Dermis blood vessel endothelial cell (primary cell): ENCODE data around the gene ZNF675. TPM values are rescaled to one million over a fixed set of nuclear protein-coding genes. Genes with fewer than 3 reads are reported as not detected.
"Not testable (repeated sequence)": the region's sequence is repeated elsewhere in the genome, so short reads cannot be mapped to it uniquely, and the experiment has no call there.

Experiments
- DNase-seq: peaks from one replicate; pipeline ENCODE4 v3.0.0; 2010
- total RNA-seq: library from RNA; depleted of rRNA; stranded (reverse); fragments of >200 nt; gene quantifications from 2 replicates; pipeline ENCODE4 v1.2.3, GENCODE V29; 2014

The ZNF675 gene
- 13.3 and 14.0 TPM in 2 replicates for total RNA-seq

DNA sequence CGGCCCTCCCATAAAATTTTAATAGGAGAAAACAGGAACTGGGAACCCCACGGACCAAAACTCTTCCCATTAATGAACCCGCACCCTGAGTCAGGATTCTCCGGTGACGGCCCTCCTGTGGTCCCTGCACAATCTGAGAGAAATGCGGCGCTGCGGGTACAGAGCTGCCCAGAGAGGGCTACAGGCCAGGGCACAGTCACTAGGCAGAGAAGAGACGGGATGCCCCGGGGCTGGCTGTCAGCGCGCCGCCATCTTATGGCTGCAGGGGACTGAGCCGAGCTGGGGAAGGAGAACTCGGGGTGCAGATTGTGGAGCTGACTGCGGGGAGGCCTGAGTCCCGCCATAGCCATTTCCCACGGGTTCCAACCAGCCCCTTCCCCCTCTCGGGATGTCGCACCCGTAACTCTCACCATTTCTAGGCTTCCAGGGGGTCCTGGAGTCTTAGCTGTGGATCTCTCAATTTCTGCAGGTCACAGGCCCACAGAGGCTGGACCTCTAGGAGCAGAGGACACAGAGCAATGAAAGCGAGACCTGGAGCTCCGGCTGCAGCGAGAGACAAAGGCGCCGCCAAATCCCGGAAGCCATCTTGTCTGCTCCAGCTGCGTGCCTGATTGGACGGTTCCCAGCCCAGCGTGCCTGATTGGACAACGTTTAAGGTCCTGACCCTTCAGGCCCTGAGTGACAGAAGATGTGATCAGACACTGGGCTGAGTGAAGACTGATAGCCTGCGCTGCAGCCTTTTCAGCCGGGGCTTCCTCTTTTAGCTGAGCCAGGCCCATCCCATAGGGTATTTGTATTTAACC is at the start of gene ZNF675:
Gene ZNF675, minus strand, starts transcription at position 592 of the 803 bp plus-strand sequence. Its CDS starts 179 bp downstream, at position 413.
- peak; percentile 96 for DNase-seq

DNA sequence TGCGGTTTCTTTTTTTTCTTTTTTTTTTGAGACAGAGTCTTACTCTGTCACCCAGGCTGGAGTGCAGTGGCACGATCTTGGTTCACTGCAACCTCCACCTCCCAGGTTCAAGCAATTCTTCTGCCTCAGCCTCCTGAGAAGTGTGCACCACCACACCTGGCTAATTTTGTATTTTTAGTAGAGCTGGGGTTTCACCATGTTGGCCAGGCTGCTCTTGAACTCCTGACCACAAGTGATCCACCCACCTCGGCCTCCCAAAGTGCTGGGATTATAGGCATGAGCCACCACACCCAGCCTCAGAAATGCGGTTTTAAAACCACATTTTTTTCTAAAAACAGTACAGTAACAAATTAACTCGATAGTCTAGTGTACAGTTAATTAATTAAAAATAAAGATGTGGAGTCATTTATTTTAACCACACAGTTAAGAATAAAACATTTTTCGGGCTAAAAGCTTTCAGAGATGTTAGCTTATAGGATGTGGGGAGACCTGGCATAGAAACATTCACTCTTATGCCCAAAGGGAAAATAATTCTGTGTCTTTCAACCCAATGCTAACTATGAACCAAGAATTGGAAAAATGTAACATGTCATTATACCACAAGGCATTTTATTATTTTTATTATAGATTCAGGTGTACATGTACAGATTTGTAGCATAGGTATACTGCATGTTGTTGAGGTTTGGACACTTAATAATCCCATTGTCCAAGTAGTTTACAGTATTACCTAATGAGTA is 43.9 kb upstream of the ZNF675 start:
- not testable (repeated sequence) for DNase-seq

DNA sequence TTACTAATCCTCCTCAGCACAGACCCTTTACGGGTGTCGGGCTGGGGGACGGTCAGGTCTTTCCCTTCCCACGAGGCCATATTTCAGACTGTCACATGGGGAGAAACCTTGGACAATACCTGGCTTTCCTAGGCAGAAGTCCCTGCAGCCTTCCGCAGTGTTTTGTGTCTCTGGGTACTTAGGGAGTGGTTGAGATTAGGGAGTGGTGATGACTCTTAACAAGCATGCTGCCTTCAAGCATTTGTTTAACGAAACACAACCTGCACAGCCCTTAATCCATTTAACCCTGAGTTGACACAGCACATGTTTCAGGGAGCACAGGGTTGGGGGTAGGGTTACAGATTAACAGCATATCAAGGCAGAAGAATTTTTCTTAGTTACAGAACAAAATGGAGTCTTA is 37.1 kb upstream of the ZNF675 start:
- not testable (repeated sequence) for DNase-seq

DNA sequence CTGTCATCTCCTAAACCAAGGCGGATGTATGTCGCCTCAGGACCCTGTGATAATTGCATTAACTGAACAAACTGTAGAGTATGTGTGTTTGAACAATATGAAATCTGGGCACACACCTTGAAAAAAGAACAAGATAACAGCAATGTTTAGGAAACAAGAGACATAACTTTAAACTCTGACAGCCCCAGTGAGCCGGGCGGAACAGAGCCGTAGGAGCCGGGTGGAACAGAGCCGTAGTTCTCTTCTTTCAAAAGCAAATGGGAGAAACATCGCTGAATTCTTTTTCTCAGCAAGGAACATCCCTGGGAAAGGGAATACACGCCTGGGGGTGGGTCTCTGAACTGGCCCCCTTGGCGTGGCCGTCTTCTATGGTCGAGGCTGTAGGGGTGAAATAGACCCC is 31.8 kb upstream of the ZNF675 start:
- DNase-seq = no peak

DNA sequence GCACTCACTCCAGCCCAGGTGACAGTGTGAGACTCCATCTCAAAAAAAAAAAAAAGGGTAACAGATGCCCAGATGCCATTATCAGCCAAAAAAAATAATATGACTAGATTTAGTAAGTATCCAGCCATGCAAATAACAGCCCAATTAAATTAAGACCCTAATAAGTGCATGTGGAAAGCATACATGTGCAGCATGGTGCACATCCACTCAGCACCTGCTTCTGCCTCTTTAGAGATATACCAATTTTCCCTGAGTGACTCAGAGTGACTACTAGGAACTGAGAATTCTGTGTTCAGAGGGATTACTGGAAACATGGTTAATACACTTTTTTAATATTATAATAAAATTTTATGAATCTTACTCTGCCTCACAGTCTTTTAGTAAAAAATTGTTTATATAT is 29.8 kb upstream of the ZNF675 start:
- DNase-seq = no peak

DNA sequence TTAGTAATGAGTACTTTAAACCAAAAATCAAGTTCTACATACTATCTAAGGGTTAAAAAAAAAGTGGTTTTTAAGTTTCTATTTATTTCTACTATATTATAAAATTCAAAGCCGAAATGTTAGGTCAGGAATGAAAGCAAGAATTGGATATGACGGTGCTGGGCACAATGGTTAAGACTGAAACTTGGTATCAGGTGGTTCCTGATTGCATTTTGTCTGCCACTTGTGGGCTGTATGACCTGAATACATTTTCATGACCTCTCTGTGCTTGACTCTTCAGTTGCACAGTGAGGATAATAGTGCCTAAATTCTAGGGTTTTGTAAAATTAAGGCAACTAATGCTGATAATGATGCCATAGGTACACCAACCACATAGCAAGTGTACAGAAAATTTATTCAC is 22.3 kb upstream of the ZNF675 start:
- no peak for DNase-seq

DNA sequence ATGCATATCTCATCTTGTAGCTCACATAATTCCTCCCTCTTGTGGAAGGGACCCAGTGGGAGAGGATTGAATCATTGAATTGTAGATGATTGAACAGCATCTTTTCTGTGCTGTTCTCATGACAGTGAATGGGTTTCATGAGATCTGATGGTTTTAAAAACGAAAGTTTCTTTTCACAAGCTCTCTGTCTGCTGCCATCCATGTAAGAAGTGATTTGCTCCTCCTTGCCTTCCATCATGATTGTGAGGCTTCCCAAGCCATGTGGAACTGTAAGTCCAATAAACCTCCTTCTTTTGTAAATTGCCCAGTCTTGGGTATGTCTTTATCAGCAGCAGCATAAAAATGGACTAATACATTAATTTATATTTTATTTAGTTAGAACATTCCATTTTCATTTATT is 19.6 kb upstream of the ZNF675 start:
- no peak for DNase-seq

DNA sequence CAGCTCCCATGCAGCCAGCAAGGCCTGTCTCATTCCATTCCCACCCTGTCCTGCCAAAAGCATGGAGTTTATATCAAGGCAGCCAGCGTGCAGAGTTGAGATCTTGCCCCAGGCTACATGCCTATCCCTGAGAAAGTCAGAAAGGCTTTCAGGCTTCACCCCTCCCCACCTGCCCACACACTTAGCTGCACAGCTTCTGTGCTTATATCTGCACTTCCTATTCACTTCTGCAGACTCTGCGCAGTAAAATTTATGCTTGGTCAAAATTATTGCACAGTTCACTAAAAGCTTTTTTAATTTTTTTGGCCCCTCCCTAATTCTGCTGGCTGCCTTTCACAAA is 12.5 kb upstream of the ZNF675 start:
- DNase-seq = no peak

DNA sequence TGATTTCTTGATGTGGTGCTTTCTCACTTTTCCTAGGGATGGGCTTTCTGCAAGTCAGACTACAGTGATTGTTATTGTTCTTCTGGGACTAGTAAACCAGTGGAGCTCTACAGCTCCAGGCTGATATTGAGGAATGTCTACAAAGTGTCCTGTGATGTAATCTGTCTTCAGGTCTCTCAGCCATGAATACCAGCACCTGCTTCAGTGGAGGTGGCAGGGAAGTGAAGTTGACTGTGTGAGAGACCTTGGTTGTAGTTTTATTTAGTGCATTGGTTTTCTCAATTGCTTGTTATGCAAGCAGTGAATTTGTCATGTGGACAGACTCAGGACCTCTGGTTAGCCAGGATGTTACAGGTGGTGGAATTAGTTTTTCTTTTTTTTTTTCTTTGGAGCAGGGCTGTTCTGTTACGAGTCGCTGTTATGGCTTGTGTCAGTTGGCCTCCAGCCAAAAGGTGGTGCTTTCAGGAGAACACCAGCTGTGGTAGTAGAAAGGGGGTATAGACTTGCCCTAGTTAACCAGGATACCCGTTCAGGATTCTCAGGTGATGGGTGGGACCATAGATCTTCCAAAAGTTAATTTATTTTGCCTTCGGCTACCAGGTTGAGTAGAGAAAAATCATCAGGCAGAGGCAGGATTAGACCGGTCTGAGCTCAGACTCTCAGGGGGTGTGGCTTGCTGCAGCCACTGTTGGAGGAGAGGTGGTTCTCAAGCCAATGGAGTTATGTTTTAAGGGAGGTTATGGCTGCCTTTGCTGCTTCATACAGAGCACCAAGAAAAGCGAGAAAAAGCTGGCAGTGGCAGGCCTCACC is 11.9 kb upstream of the ZNF675 start:
- no peak for DNase-seq

DNA sequence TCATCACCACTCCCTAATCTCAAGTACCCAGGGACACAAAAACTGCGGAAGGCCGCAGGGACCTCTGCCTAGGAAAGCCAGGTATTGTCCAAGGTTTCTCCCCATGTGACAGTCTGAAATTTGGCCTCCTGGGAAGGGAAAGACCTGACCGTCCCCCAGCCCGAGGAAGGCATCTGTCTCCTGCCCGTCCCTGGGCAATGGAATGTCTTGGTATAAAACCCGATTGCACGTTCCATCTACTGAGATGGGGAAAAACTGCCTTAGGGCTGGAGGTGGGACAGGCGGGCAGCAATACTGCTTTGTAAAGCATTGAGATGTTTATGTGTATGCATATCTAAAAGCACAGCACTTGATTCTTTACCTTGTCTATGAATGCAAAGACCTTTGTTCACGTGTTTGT is 5.9 kb upstream of the ZNF675 start:
- not testable (repeated sequence) for DNase-seq

DNA sequence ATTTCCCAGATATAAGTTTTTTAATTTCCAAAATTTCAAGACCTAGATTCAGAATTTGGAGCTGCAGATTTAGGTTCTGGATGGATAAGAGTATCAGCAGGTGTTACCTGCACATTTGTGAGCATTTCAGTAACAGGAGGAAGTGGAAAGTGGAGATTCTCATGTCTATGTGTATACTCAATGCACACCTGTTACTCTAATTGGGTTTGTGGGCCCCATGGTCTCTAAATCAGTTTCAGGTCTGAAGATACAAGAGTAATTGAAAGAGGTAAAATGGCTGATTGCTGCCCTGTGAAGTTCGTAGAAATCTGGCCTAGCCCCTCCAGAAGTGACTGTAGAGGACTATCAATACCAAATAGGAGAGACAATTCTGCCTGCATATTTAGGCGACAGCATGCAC is 13.9 kb downstream of the ZNF675 start:
- DNase-seq = no peak

DNA sequence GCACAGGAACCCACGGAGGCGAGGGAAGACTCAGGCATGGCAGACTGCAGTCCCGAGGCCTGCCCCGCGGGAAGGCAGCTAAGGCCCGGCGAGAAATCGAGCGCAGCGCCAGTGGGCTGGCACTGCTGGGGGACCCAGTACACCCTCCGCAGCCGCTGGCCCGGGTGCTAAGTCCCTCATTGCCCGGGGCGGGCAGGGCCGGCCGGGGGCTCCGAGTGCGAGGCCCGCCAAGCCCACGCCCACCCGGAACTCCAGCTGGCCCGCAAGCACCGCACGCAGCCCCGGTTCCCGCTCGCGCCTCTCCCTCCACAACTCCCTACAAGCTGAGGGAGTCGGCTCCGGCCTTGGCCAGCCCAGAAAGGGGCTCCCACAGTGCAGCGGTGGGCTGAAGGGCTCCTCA is 18.4 kb downstream of the ZNF675 start:
- DNase-seq = not testable (repeated sequence)

DNA sequence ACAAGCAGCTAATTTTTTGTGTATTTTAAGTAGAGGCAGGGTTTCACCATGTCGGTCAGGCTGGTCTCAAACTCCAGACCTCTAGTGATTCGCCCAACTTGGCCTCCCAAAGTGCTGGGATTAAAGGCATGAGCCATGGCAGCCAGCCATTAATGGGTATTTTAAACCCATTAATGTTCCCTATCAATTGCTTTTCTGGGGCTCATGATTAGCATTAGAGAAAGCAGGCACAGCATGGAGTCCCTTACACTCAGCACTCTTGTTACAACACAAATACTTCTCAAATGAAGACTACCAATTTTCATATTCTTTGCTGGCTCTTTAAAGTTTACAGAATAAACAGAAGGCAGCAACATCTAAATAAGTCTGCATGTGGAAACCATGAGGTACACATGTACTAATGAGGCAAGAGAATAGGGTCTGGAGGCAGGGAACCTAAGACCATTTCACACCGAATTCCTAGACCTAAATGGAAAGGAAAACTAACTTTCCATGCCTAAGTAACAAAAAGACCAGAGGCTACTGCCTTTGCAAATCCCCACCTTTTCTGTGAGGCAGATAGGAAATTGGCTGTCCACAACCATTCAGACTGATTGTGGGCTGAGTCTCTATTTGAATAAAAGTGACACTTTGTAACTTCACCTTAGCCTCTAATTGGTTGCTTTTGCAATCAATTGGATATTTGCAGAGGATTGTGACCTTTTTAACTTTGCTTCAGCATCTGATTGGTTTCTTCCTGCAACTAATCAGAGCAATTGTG is 21.2 kb downstream of the ZNF675 start:
- no peak for DNase-seq

DNA sequence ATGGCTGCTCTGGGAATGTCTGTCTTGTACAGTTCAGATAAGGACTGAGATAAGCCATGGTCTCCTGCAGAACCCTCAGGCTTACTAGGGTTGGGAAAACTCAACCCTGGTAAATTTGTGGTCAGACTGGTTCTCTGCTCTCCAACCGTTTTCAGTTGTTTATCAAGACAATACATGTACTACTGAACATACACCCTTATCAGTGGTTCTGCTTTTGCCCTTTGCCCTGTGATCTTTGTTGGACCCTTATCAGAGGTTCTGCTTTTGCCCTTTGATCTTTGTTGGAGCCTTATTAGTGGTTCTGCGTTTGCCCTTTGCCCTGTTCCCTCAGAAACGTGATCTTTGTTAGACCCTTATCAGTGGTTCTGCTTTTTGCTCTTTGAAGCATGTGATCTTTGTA is 37.2 kb downstream of the ZNF675 start:
- not testable (repeated sequence) for DNase-seq

Other genes starting within 250 kb of the ZNF675 start
- 1.4 and 2.8 TPM in 2 replicates for gene ZNF681, start 71.7 kb upstream of the ZNF675 start, total RNA-seq
- gene ZNF726, start 227.7 kb upstream of the ZNF675 start, total RNA-seq = 6.1 and 7.8 TPM in 2 replicates